SK-N-MC (cell line): ENCODE results near the gene ARHGAP18.
"Not testable (repeated sequence)": the region's sequence is repeated elsewhere in the genome, so short reads cannot be mapped to it uniquely, and the experiment has no call there.

ENCODE experiments used
- DNase-seq: peaks from one replicate; pipeline ENCODE4 v3.0.0-alpha.2; 2011; ENCODE audit warnings: low read depth, low spot score
- H3K27ac ChIP-seq: fragments of 200-600 bp; sonication (generic); 2 replicates; pipeline ENCODE4 v1.5.1; 2016; ENCODE audit warnings: mixed run types
- H3K36me3 ChIP-seq: fragments of 200-600 bp; sonication (generic); 2 replicates; pipeline ENCODE4 v1.6.1; 2017; ENCODE audit warnings: antibody characterized with exemption, low read length, mixed read lengths; ENCODE audit not compliant: insufficient read depth
- H3K4me3 ChIP-seq: fragments of 200-600 bp; sonication (generic); 2 replicates; pipeline ENCODE4 v1.5.1; 2016
- H3K9ac ChIP-seq: fragments of 200-600 bp; sonication (generic); 2 replicates; pipeline ENCODE4 v1.8.0; 2017; ENCODE audit warnings: mixed run types, mixed read lengths; ENCODE audit not compliant: insufficient read length
- H3K9me3 ChIP-seq: fragments of 200-600 bp; sonication (generic); 2 replicates; pipeline ENCODE4 v1.6.1; 2017; ENCODE audit warnings: low read depth, mild to moderate bottlenecking, antibody characterized with exemption, low read length, moderate library complexity, mixed read lengths
- EZH2 ChIP-seq: fragments of 200-600 bp; sonication (generic); IDR thresholded peaks from one replicate; pipeline ENCODE4 v1.6.1; 2017; ENCODE audit warnings: antibody characterized with exemption
- FOXP2 ChIP-seq: optimal IDR thresholded peaks from 2 replicates; pipeline ENCODE3; 2011; ENCODE audit warnings: mild to moderate bottlenecking, moderate library complexity; ENCODE audit not compliant: insufficient read depth; ENCODE audit errors: extremely low read length, control extremely low read depth
- POLR2AphosphoS5 ChIP-seq: IDR thresholded peaks from 2 replicates; pipeline ENCODE4 v1.6.1; 2012; ENCODE audit warnings: mild to moderate bottlenecking, low read depth, low read length, borderline replicate concordance

ARHGAP18 gene

DNA sequence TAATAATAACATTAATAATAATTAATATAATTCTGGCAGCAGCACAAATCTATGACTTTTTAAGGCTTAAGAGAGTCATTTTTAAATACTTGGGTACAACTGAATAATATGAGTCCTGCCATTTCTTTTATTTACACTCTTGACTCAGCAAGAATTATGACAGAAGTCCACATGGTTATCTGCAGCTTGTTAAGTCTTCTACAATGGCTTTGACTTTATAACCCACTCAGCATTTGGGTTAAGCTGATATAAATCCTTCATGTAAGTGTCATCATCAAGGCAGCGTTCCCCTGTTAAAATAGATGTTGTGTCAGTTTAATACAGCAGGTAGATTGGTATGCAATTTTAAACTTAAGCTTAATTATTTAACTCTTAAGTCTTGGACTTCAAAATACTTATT, 131.7 kb downstream of the ARHGAP18 start:
- TF ChIP-seq EZH2 = no peak
- TF ChIP-seq FOXP2 = no peak
- TF ChIP-seq POLR2AphosphoS5 = no peak
- Histone ChIP-seq H3K4me3 (no peak overlapping the region), H3K27ac (peak overlapping the region; percentile 58; the same call in 1 of the 2 replicates), H3K36me3 (no peaks in the 10 kb centered on the region), H3K9me3 (no peaks in the 10 kb centered on the region), H3K9ac (no peak overlapping the region)
- no peak for DNase-seq

DNA sequence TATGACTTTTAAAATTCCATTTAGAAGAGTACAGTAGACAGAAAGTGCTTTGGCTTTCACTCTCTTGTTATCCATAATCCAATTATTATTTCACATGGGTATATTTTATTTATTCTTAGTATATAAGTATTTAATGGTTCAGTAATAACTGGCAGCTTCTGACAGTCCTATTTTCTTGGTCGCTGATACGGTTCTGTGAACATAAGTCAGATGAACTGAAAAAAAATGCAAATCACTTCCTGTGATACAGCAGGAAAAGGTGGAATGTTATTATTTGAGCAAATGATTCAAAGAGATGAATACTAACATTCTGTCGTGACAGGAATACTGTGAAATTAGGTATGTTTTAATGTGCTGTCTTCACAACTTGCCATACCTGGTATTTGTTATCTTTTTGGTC, 132.3 kb downstream of the ARHGAP18 start:
- Histone ChIP-seq H3K9me3 (no peaks in the 10 kb centered on the region), H3K9ac (no peak overlapping the region), H3K27ac (peak overlapping the region; percentile 58), H3K36me3 (no peaks in the 10 kb centered on the region), H3K4me3 (peak overlapping the region; percentile 47)
- no peak for TF ChIP-seq EZH2
- TF ChIP-seq FOXP2 = no peak
- no peak for TF ChIP-seq POLR2AphosphoS5
- no peak for DNase-seq

DNA sequence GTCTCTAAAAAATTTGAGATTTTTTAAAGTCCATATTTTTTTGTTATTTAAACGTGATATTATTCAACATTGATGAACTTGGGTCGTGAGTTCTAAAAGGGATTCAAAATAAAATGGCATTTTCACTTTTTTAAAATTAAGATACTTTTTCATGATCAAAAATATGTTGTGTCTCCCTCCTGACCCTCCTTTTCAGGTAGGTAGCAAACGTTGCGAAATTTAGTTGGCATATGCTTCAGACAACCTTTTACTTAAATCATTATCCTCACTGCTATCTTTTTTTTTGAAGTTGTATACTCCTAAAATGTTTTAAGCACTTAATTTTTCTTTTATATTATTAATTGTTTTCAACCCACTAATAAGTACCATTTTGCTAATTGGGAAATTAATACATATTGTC, 133.5 kb downstream of the ARHGAP18 start:
- H3K9me3 ChIP-seq = no peaks in the 10 kb centered on the region

DNA sequence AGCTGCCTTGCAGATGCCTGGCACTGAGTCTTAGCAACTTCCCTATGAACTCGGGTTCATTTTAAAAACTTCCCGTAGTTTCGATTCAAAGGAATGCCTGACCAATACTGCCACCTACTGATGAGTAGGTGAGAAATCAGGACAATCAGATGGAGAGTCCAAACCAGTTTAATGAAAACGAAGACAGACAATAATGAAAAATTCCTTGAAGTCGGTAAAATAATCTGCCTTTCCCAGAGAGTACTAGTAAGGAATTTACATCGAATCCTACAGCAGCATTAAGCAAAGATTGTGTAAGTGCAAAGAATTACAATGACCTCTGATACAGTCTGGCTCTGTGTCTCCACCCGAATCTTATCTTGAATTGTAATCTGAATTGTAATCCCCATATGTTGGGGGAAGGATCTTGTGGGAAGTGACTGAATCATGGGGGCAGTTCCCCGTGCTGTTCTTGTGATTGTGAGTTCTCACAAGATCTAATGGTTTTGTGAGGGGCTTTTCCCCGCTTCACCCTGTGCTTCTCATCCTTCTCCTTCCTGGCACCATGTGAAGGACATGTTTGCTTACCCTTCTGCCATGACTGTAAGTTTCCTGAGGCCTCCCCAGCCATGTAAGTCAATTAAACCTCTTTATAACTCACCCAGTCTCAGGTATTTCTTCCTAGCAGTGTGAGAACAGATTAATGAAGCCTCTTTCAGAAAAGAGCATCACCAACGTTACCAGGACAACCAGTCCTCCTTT, 134.4 kb downstream of the ARHGAP18 start:
- Histone ChIP-seq H3K27ac (no peak overlapping the region), H3K4me3 (peak overlapping the region; percentile 41; the same call in 1 of the 2 replicates), H3K36me3 (no peaks in the 10 kb centered on the region), H3K9ac (no peak overlapping the region), H3K9me3 (no peaks in the 10 kb centered on the region)
- DNase-seq = no peak
- TF ChIP-seq FOXP2 (no peak), POLR2AphosphoS5 (no peak), EZH2 (no peak)

More for the DNA sequence above, 133.5 kb downstream of the ARHGAP18 start:
- H3K4me3 ChIP-seq = no peak overlapping the region
- H3K27ac ChIP-seq = no peak overlapping the region
- TF ChIP-seq POLR2AphosphoS5 (no peak), FOXP2 (no peak), EZH2 (no peak)
- DNase-seq = no peak
- H3K9ac ChIP-seq = no peak overlapping the region
- H3K36me3 ChIP-seq = no peaks in the 10 kb centered on the region

DNA sequence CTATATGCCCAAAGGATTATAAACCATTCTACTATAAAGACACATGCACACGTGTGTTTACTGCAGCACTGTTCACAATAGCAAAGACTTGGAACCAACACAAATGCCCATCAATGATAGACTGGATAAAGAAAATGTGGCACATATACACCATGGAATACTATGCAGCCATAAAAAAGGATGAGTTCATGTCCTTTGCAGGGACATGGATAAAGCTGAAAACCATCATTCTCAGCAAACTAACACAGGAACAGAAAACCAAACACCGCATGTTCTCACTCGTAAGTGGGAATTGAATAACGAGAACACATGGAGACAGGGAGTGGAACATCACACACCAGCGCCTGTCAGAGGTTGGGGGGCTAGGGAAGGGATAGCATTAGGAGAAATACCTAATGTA, 135.4 kb downstream of the ARHGAP18 start:
- H3K9me3 ChIP-seq, H3K27ac ChIP-seq, H3K36me3 ChIP-seq, H3K4me3 ChIP-seq, H3K9ac ChIP-seq, DNase-seq: not testable (repeated sequence)

DNA sequence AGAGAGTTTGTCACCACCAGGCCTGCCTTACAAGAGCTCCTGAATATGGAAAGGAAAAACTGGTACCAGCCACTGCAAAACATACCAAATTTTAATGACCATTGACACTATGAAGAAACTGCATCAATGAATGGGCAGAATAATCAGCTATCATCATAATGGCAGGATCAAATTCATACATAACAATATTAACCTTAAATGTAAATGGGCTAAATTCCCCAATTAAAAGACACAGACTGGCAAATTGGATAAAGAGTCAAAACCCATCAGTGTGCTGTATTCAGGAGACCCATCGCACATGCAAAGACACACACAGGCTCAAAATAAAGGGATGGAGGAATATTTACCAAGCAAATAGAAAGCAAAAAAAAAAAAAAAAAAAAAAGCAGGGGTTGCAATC, 139.0 kb downstream of the ARHGAP18 start:
- H3K4me3 ChIP-seq, H3K9ac ChIP-seq, DNase-seq, H3K36me3 ChIP-seq, H3K9me3 ChIP-seq, H3K27ac ChIP-seq: not testable (repeated sequence)

DNA sequence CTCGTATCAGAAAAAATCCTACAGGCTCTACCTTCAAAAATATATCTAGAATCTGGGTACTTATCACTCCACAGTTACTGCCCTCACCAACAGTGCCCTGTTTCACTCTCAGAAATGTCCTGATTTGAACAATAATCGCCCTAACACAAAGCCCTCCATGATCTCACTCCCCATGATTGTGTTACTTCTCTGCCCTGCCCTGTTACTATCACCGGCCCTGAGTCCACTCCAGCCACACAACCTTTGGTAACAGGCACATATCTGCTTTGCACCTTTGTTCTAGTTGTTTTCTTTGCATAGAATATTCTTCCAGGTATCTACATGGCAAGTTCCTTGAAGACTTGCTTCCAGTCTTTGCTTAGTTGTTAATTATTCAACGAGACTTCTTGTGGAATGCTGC, 142.0 kb downstream of the ARHGAP18 start:
- Histone ChIP-seq H3K4me3 (no peak overlapping the region), H3K27ac (no peak overlapping the region), H3K9ac (no peak overlapping the region), H3K9me3 (no peaks in the 10 kb centered on the region), H3K36me3 (no peaks in the 10 kb centered on the region)
- no peak for TF ChIP-seq FOXP2
- no peak for TF ChIP-seq EZH2
- no peak for TF ChIP-seq POLR2AphosphoS5
- no peak for DNase-seq

DNA sequence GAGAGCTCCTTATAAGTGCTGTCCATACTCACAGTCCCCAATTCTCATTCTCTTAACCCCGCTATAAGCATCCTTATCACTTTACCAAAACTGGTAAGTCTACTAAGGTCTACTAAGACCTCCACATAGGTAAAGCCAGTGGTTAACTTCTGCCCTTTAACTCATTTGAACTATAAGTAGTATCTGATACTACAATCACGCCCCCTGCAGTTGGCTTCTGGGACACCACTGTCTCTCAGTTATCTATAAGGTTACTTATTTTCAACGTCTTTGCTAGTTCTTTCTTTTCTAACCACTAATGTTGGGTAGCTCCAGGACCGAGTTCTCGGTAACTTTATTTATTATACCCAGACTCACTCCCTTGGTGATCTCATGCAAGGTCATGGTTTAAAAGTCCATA, 142.6 kb downstream of the ARHGAP18 start:
- H3K9ac ChIP-seq = no peak overlapping the region
- no peak overlapping the region for H3K27ac ChIP-seq
- no peak overlapping the region for H3K4me3 ChIP-seq
- H3K36me3 ChIP-seq = no peaks in the 10 kb centered on the region
- no peaks in the 10 kb centered on the region for H3K9me3 ChIP-seq
- TF ChIP-seq POLR2AphosphoS5 (no peak), FOXP2 (no peak), EZH2 (no peak)
- no peak for DNase-seq

DNA sequence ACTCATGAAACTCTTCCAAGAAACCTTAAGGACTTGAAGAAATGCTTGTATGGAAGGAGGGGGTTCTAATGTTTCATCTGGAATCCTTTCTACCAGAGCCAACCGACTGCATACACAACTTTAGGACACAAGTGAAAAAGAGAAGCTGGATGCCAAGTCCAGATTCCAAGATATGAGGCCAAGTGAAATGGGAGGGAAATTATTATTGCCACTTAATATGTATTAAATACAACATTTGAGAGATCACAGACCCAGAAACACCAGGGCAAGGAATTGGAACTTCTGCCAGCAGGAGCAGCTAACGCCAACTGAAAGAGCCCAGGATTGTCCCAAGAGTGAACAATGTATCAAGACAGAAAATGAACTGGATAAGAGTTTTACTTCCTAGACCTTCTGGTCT, 144.2 kb downstream of the ARHGAP18 start:
- TF ChIP-seq POLR2AphosphoS5 (no peak), FOXP2 (no peak), EZH2 (no peak)
- no peaks in the 10 kb centered on the region for H3K36me3 ChIP-seq
- no peak overlapping the region for H3K27ac ChIP-seq
- no peak overlapping the region for H3K4me3 ChIP-seq
- H3K9ac ChIP-seq = no peak overlapping the region
- no peak for DNase-seq
- H3K9me3 ChIP-seq = no peaks in the 10 kb centered on the region
